Effector CD4-positive, alpha-beta T cell (primary cell): ENCODE measurements around the gene CXCL6.

Experiments
- DNase-seq: peaks from one replicate; pipeline ENCODE4 v3.0.0-alpha.2; 2020

Gene CXCL6

DNA sequence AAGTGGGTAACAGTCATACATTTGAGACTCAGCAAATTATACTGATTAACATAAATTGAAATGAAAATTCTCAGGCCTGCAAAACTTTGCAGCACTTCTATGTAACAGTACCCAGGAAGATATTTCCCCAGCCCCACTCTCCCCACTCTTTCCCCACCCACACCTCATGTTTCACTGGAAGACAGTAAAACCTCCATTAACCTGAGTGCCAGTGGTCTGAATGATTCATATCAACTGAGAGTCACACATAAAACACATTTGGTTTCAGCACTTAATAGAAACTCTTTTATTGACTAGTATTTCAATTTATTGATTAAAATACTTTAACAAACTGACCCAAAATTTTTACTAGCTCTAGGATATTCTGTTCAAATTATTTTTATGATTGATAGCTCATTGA lies 6.9 kb downstream of the CXCL6 start:
- no peak for DNase-seq

DNA sequence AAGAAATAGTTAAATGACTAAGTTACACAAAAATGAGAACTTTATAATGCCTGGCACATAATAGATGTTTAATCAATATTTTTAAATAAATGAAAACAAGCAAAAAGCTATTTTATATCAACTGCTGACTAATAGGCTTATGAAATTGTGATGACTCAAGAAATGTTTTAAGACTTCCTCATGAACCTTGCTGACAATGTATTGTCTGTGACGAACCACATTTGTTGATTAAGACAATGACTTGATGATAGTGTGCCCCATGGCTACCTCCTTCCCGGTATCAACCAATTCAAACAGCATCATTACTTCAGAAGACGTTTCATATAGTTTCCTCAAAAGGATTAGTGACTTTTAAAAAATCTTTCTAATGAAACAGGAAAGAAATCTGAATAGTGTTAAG lies 7.9 kb downstream of the CXCL6 start:
- no peak for DNase-seq

DNA sequence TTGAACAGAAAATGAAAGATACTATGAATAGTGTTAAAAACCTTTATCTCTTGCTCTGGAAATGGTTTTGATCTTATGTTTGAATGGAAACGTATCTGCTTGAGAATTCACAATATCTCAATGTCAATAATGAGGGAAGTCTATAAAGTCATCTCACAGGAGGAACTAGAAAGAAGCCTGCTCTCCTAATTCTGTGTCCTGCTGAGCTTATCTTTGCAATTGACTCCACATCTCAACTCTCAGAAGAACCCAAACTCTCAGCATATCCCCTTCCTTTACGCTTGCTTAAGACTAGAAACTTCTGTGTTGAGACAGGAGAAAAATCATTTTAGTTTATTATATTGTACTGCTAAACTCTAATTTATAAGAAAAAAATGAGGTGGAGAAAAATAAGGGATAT lies 8.3 kb downstream of the CXCL6 start:
- DNase-seq = no peak

DNA sequence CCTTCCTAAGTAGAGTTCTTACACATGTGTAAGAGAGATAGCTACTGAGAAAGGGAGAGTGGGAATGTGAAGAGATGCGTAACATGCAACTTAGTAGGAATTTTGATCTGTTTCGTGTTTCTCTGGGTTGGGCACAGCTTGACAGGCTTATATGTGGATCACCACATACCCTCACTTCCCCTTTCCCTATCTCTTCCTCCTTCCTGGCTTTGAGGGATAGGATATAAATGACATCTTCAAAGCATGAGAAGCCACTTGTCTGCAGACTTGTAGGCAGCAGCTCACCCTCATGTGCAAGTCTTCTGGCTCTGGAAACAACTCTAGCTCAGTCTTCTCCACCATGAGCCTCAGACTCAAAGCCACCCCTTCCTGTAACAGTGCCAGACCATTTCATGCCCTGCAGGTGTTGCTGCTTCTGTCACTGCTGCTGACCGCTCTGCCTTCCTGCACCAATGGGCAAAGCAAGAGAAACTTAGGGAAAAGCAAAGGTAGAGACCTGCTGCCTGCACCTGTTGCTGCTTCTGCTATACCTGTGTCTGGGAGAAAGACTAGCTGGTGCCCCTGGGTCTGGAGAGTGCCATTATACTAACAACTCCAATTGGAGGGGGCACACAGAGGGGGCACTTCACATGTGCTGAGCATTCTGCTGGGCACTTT lies 11.2 kb downstream of the CXCL6 start:
- no peak for DNase-seq

DNA sequence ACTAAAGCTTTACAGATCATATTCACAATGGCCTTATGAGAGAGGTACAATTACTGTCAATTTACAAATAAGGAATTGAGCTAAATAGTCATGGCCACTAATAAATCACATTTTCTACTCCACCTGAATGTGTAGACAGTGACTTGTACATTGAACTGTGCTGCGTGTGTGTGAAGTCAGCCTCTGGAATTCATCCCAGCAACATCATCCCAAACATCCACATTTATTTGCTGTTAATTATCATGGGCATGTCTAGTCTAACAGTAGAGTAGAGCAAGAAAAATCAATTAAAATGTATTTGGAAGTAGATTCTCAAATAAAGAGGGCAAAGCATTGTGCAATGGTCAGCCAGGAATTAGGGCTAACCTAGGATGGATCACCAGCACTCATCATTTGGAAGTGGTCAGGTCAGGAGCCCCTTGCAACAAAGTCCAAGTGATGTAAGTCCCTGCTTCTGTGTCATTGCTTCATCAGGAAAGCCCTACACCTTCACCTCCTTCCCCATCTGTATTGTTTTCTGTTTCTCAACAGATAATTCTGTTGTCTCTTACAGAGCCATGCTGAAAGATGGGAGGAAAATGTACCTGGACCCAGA lies 11.8 kb downstream of the CXCL6 start:
- no peak for DNase-seq

DNA sequence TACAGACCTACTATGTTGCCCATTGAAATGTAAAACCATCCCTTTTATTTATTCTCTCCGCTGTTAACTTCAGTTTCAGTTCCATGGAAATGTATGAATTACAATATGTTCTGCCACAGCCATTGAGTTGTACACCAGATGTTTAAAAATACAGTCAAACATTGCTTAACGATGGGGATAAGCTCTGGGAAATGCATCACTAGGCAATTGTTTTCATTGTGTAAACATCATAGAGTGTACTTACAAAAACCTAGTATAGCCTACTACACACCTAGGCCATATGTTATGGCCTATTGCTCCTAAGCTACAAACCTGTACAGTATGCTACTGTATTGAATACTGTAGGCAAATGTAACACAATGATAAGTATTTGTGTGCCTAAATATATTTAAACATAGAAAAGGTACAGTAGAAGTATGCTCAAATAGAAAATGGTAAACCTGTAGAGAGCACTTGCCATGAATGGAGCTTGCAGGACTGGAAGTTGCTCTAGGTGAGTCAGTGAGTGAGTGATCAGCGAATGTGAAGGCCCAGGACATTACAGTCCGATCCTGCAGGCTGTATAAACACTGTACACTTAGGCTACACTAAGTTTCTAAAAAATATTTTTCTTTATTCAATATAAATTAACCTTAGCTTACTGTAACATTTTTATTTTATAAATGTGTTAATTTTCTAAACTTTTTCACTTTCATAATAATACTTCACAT lies 13.9 kb downstream of the CXCL6 start:
- DNase-seq = no peak

DNA sequence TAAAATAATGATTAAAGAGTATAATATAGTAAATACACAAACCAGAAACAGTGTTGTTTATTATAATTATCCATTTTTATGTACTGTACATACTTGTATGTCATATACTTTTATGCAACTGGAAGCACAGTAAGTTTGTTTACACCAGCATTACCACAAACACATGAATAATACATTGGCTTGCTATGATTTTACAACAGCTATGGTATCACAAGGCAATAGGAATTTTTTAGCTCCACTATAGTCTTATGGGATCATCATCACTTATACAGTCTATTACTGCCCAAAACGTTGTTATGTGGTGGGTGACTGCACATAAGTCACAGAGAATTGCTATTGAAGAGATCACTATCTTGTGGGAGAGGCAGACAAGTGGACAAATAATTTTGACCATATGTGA lies 14.8 kb downstream of the CXCL6 start:
- DNase-seq = no peak

DNA sequence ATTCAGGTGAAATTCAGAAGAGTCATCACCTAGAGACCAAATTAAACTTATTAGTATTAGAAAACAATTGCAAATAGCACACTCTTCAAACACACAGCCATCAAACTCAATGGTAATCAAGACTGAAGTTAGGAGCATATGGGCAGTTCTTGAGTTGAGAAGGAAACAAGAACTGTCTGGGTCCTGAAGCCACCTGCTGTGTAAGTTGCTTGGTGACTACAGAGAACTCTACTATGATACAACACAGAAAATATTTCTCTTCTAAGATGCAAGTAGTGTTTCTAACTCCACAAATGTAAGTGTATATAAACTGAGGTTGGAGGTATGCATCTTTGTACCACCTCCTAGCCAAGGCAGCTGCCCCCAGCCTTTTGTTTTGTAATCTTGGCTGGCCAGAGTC lies 16.3 kb downstream of the CXCL6 start:
- DNase-seq = no peak

DNA sequence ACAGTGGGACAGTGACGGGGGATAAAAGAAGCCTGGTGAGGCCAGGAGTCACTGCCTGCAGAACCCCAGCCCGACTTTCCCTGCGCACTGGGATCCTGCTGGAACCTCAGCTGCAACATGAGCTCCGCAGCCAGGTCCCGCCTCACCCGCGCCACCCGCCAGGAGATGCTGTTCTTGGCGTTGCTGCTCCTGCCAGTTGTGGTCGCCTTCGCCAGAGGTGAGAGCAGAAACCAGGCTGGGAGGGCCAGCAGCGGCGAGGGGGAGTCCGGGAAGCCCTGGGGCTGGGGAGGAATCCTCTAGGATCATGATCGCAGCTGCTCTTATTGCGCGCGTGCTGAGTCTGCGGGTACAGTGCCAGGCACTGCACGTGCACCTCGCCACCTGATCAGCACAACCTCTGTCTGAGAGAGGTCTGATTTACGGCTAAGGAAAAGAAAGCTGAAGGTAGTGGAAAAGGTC lies 16.8 kb downstream of the CXCL6 start, which contains the start of gene PF4V1:
TSS of gene PF4V1 (plus strand) at position 51 of the 459 bp plus-strand sequence. CDS start at position 118, 67 bp downstream.
- DNase-seq = no peak

DNA sequence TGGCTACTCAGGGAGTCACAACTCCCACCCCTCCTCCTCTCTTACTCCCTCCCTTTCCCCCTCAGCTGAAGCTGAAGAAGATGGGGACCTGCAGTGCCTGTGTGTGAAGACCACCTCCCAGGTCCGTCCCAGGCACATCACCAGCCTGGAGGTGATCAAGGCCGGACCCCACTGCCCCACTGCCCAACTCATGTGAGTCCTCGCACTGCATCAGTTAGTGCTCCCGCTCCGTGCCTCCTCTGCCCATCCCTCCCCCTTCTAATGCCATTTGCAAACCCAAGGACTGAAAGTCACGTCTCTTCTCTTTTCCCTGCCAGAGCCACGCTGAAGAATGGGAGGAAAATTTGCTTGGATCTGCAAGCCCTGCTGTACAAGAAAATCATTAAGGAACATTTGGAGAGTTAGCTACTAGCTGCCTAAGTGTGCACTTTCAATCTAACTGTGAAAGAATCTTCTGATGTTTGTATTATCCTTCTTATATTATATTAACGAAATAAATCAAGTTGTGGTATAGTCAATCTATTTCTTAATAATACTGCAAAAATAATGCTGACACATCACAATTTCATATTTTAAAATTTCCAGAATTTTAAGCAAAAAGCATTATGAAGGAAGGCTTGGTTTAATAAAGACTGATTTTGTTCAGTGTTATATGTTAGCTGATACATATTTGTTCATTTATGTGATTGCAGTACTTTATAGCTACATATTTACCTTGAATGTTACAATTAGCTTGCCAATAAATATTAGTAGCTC lies 17.4 kb downstream of the CXCL6 start:
- DNase-seq = no peak

DNA sequence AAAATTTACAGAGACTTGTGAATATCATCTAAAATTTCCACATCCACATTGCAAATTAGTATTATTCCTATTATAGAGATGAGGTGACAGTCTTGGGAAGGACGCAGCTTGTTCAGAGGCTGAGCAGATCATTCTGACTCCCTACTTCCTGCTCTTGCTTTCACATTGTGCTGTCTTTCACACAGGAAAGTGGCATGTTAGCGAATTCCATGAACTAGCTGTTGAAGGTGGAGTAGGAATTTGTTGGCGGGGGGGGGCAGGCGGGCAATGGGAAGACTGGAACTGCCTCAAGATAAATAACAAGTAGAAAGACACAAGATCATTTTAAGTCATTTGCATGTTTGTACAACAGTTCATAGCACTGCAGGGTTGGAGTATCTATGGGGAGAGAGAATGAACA lies 18.9 kb downstream of the CXCL6 start:
- DNase-seq = no peak

DNA sequence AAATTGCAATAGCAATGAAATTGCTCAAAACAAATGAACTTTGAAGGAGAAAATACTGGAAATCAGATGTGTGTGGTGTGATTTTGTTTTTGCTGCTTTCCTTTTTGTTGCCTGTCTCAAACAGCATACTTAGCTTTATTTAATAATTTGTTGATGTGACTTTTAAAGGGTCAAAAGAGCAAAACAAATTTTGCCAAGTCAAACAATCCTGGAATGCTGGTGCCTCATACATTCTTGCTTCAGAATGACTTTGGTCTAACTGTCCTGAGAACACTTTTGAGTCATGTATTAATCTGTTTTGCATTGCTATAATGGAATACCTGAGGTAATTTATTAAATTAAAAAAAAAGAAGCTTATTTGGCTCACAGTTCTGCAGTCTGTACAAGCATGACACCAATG lies 20.0 kb downstream of the CXCL6 start:
- no peak for DNase-seq

DNA sequence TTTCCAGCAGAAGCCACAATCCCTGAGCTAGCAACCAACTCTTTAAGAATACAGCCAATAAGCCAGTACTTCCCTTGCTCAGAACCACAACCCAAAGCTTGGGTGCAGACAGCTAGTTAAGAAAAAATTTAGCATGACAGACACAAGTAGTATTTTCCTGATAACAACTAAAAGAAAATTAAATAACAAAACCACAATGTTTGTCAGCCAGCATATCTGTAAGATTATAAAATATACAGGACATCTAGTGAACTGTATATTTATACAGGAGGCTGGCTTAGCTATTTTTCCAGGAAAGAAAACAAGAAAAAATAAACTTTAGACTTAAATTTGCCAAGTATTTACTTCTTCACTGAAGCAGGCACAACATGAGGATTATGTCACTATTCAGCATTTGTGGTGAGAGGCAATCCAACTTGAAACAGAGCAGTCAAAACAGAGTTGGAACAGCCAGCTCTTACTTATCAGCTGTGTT lies 23.2 kb downstream of the CXCL6 start:
- no peak for DNase-seq

DNA sequence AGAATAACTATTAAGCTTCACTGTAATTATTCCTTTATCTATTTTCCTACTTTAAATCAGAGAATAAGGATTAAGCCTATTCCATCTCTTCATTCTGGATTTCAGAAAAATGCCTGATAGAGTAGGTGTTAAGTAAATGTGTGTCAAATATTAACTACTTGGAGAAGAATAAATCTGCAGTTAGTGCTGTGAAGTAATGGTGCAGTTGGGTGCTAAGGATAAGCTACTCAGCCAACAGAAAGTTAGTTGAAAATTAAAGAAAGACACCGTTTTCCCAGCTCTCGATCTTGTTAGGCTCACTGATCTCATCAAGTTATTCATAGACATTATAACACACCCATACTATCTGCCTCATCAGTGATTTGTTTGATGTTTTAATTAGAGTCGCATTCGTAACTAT lies 23.7 kb downstream of the CXCL6 start:
- DNase-seq = no peak

DNA sequence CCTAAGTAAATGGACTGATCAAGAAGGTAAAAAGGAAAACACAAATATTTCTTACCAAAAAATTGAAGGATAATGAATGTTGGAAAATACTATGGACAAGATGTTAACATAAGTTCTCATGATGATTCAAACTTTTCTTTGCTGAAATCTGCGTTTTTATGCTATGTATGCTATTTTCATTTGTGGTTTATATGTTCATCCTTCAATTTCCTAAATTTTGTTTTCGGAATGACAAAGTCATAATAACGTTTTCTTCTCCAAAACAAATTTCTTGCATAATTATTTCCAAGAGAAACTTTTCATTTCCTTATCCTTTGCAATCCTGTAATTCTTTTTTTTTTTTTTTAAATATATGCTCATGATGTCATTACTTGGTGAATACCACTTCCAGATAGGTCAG lies 24.4 kb downstream of the CXCL6 start:
- DNase-seq = no peak

DNA sequence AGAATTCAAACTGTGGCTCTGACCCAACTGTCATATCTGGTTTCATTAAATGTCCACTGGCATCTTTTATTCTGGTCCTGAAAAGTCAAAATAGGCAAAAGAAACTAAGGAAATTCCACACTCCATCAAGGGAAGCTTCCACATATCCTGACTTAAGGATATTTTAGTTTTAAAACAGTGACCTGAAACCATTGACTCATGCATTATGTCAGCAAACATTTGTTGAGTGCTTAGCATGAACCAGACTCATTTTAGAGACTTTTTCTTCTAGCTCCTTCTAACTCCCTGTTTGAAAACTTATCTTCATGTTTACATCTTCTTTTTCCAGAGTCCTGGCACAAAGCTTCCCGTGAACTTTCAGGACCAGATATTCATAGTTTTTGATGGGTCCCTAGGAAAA lies 25.8 kb downstream of the CXCL6 start:
- no peak for DNase-seq

DNA sequence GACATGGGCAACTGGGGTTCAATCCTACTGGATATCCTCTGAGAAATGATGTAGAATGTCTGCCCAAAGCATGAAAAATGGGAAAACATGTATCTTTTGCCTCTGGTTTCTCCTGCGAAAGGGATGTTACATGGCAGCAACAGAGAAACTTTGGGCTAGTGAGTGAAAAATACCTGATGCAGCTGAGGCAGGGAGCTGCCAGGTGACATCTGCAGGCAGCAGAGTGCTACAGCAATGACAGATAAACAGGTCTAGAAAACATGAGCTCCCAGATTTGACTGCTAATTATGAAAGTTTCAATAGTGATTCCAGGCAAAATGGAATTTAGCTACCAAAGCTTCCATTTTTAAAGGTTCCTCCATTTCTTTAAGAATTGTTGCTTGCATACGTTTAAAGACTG lies 27.9 kb downstream of the CXCL6 start:
- DNase-seq = no peak

DNA sequence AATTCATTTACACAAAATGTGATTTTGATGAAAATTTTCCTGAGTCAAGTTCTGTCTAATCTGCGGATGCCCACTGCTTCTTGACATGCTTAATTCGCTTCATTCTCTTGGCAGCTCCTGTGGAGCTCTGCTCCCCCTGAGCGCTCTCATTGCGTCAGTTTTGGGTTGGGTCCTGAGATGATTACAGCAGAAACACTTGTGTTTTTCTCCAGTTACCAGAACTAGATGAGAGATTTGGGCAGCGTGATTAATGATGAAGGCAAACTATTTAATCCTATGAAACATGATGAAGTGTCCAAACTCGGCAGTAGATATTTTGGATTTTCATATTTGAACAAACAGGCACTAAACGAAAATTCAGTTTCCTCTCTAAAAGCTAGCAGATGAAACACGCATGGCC lies 28.5 kb downstream of the CXCL6 start:
- no peak for DNase-seq

DNA sequence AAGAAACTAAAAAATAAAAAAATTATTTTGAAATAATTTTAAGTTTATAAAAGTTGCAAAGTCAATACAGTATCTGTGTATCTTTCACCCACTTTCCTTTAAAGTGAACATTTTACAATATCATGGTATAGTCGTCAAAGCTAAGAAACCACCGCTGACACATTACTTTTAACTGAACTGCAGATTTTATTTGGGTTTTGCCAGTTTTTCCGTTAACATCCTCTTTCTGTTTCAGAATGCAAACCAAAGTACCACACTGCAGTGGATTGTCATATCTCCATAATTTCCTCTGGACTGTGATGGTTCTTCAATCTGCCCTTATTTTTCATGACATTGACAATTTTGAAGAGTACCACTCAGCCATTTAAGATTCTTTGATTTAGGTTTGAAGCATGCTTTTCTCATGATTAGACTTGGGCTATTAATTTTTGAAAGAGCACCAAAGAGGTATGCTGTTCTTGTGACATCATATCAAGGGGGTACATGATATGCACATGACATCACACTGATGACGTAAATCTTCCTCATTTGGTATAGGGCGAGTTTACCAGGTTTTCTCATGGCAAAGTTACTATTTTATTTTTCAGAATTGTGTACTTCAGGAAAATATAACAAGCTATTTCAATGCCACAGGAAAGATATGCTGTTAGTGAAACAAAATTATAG lies 29.1 kb downstream of the CXCL6 start:
- DNase-seq = no peak

DNA sequence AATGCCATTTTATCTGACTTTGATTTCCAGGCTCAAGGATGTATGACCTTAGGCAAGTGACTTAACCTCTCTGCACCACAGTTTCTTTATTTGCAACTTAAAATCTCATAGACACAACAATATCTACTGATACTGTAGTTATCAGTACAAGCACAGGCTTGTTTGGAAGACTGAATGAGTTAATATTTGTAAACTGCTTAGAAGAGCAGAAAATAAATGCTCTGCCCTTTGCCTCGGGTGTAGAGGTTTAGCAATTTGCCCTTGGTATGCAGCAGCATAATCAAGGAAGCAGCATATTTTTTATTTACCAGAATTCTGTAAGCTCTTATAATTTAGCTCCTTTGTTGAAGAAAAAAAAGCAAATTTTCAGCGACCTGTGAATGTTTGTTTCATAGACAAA lies 29.8 kb downstream of the CXCL6 start:
- DNase-seq = no peak

DNA sequence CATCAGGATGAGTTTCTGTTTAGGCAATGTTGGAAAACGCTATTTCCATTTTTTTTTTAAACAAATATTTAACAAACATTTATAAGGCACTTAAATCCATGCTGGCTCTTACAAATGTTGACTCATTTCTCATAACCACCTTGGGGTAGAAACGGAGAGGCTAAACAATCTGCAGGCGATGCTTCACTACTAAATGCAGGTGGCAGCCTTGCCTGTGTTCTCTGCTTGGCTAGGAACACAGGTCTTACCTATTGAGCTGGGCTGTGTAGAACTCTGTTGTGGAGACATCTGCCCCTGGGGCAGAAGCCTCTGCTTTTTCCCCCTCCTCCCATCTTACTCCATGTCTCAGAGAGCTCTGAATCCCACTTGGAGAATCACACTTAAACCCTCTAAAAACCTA lies 31.3 kb downstream of the CXCL6 start:
- no peak for DNase-seq

DNA sequence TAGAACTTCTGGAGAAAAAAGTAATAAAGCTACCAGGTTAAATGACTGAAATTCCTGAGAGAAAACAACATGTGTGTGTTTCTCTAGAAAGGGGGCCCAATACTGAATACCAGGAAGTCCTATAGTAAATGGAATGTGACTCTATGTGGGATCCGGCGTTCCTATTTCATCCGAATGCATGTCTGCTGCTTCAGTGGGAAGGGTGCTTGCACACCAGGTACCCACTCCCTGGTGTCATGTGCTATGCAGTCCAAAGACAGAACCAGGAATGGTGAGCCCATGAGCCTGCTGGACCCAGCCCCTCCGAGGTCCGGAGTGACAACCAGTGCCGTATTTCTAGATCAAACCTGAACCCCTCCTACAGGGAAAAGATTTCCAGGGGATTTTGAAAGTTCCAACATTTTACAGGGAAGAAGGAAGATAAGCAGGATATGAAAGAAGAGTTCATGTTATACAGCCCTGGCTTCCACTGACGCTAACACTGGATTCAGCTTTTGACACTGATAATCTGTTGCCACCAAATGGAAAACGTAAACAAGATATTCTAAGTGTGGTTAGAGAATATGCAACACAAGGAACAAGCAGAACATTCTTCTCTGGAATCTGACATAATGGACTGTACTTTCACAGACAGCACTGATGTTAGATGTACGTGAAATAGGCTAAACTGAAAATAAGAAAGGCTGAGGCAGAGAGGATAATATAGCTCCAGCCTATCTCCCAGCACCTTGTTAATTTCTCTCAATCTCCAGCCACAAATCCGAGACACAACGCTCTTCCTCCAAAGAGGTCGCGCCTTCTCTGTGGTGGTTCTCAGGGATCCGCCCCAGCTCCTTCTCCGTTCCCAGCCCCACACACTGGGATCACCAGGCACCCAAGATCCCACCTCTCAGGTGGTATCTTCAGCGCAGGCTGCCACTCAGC lies 32.0 kb downstream of the CXCL6 start:
- DNase-seq = no peak
